Loucy (cell line): Measurements from ENCODE around the gene SERGEF.

Experiments used
- H2AFZ ChIP-seq: fragments of 200-600 bp; sonication (generic); 2 replicates; pipeline ENCODE4 v1.6.0; 2016; ENCODE audit warnings: antibody characterized with exemption, mild to moderate bottlenecking, low read length, moderate library complexity
- H3F3A ChIP-seq: fragments of 200-600 bp; 2 replicates; pipeline ENCODE4 v1.6.0; 2016; ENCODE audit warnings: antibody characterized with exemption, low read depth, mild to moderate bottlenecking
- H3K27me3 ChIP-seq: fragments of 200-600 bp; sonication (generic); 2 replicates; pipeline ENCODE4 v1.6.1; 2014; ENCODE audit warnings: low read length, mild to moderate bottlenecking; ENCODE audit not compliant: insufficient read depth, poor library complexity, severe bottlenecking
- H3K36me3 ChIP-seq: fragments of 200-600 bp; sonication (generic); 2 replicates; pipeline ENCODE4 v1.6.1; 2016; ENCODE audit warnings: low read length; ENCODE audit not compliant: insufficient read depth
- H3K4me1 ChIP-seq: fragments of 200-600 bp; sonication (generic); 2 replicates; pipeline ENCODE4 v1.5.1; 2014; ENCODE audit warnings: low read length, mild to moderate bottlenecking; ENCODE audit not compliant: insufficient read depth, poor library complexity, severe bottlenecking
- H3K4me2 ChIP-seq: fragments of 200-600 bp; sonication (generic); 2 replicates; pipeline ENCODE4 v1.6.0; 2014; ENCODE audit warnings: antibody characterized with exemption, low read length, low read depth, mild to moderate bottlenecking; ENCODE audit not compliant: poor library complexity, severe bottlenecking
- H3K4me3 ChIP-seq: fragments of 200-600 bp; sonication (generic); 2 replicates; pipeline ENCODE4 v1.5.1; 2014; ENCODE audit warnings: low read length, mild to moderate bottlenecking, mixed read lengths; ENCODE audit not compliant: poor library complexity, severe bottlenecking
- H3K79me2 ChIP-seq: fragments of 200-600 bp; sonication (generic); 2 replicates; pipeline ENCODE4 v1.6.1; 2014; ENCODE audit warnings: low read length; ENCODE audit not compliant: insufficient read depth
- H3K9ac ChIP-seq: fragments of 200-600 bp; sonication (generic); 2 replicates; pipeline ENCODE4 v1.6.0; 2014; ENCODE audit warnings: mild to moderate bottlenecking, low read depth, low read length, moderate library complexity; ENCODE audit not compliant: poor library complexity, severe bottlenecking
- H3K9me2 ChIP-seq: fragments of 200-600 bp; sonication (generic); replicated peaks from 2 replicates; pipeline ENCODE4 v1.6.1; 2016; ENCODE audit warnings: low read depth, low read length, mixed read lengths
- H3K9me3 ChIP-seq: fragments of 200-600 bp; sonication (generic); 2 replicates; pipeline ENCODE4 v1.6.1; 2014; ENCODE audit warnings: mild to moderate bottlenecking, antibody characterized with exemption, low read length, low read depth; ENCODE audit not compliant: insufficient read depth
- H4K20me1 ChIP-seq: fragments of 200-600 bp; sonication (generic); 2 replicates; pipeline ENCODE4 v1.6.0; 2014; ENCODE audit warnings: antibody characterized with exemption, low read length, mild to moderate bottlenecking; ENCODE audit not compliant: insufficient read depth, poor library complexity, severe bottlenecking
- CTCF ChIP-seq: fragments of 200-600 bp; sonication (generic); conservative IDR thresholded peaks from 2 replicates; pipeline ENCODE4 v1.5.1; 2014; ENCODE audit warnings: mild to moderate bottlenecking, antibody characterized with exemption, low read length
- EZH2phosphoT487 ChIP-seq: fragments of 200-600 bp; IDR thresholded peaks from 2 replicates; pipeline ENCODE4 v1.6.1; 2018; ENCODE audit warnings: antibody characterized with exemption, mild to moderate bottlenecking, moderate library complexity, borderline replicate concordance

Gene SERGEF

GRCh38 chr11:17831883-17832282 lies 181.0 kb downstream of the SERGEF start:
- Histone ChIP-seq H3K4me1 (no peaks in the 10 kb centered on the region), H3K4me2 (no peak overlapping the region), H3K9me2 (no peaks in the 10 kb centered on the region), H3K79me2 (no peaks in the 10 kb centered on the region), H3K4me3 (no peak overlapping the region), H4K20me1 (no peaks in the 10 kb centered on the region), H3F3A (no peaks in the 10 kb centered on the region), H3K36me3 (no peaks in the 10 kb centered on the region), H2AFZ (no peak overlapping the region), H3K9me3 (no peaks in the 10 kb centered on the region), H3K27me3 (no peaks in the 10 kb centered on the region), H3K9ac (no peak overlapping the region)
- no peak for TF ChIP-seq CTCF
- TF ChIP-seq EZH2phosphoT487 = no peak

DNA sequence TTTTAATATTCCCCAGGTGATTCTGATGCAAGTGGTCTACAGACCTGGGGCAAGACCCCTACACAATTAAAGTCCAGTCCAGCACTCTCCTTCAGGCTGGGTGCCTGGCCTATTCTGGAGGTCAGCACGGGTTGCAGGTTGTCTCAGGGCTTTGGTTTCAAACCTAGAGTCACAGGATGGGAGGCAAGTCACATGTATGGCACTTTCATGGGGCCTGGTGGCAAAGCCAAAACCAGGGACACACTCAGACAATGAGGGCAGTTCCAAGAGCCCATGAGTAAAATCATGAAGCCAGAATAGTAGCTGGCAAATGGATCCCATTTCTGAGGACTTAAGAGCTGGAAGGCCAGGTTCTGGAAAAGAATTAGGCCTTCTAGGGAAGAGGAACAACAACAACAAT lies 181.6 kb downstream of the SERGEF start:
- Histone ChIP-seq H4K20me1 (no peaks in the 10 kb centered on the region), H3F3A (no peaks in the 10 kb centered on the region), H3K4me1 (no peaks in the 10 kb centered on the region), H3K4me3 (no peak overlapping the region), H3K27me3 (no peaks in the 10 kb centered on the region), H3K4me2 (no peak overlapping the region), H3K36me3 (no peaks in the 10 kb centered on the region), H3K9me3 (no peaks in the 10 kb centered on the region), H3K79me2 (no peaks in the 10 kb centered on the region), H3K9ac (no peak overlapping the region), H2AFZ (no peak overlapping the region), H3K9me2 (no peaks in the 10 kb centered on the region)
- TF ChIP-seq CTCF = no peak
- TF ChIP-seq EZH2phosphoT487 = no peak

- no peak for TF ChIP-seq EZH2phosphoT487
- TF ChIP-seq CTCF = no peak
- H3K36me3 ChIP-seq = no peaks in the 10 kb centered on the region
- no peaks in the 10 kb centered on the region for H3K27me3 ChIP-seq
- no peak overlapping the region for H2AFZ ChIP-seq
- H3K4me1 ChIP-seq = no peaks in the 10 kb centered on the region
- H3K4me2 ChIP-seq = no peak overlapping the region
- no peaks in the 10 kb centered on the region for H3K79me2 ChIP-seq
- H4K20me1 ChIP-seq = no peaks in the 10 kb centered on the region
- H3K9ac ChIP-seq = no peak overlapping the region
- H3F3A ChIP-seq = no peaks in the 10 kb centered on the region
- H3K9me3 ChIP-seq = no peaks in the 10 kb centered on the region
- no peaks in the 10 kb centered on the region for H3K9me2 ChIP-seq
- no peak overlapping the region for H3K4me3 ChIP-seq
These were observed 184.5 kb downstream of the SERGEF start for GRCh38 chr11:17828311-17828751.
